ENCODE data around the gene PHOSPHO2. TPM values are rescaled to one million over a fixed set of nuclear protein-coding genes. Genes with fewer than 3 reads are reported as not detected.

PHOSPHO2 gene
- total and polyA plus RNA-seq, 9 of the 15 experiments (the other 6 are each of a cell fraction or from before 2014, with no cell fraction given) = 7.8 to 19.1 (median 11.7) TPM

- TF ChIP-seq MAFG (tag; conservative IDR thresholded peaks at IDR 0.05) = no peak
- peak; percentile 46; the same call in 1 of the 2 replicates for TF ChIP-seq MAX (CRISPR knock-in tag; IDR thresholded peaks at IDR 0.05)
- TF ChIP-seq MTA1 (IDR thresholded peaks at IDR 0.05; ENCODE audit: borderline replicate concordance) = 0 out of 2 replicates have a peak, but pooled peaks have one; percentile 33
- peak; percentile 72; the same call in 1 of the 2 replicates for TF ChIP-seq E2F5 (CRISPR knock-in tag; IDR thresholded peaks at IDR 0.05)
- TF ChIP-seq ELK3 (CRISPR knock-in tag; IDR thresholded peaks at IDR 0.05) = no peak
- no peak for TF ChIP-seq HMG20B (CRISPR knock-in tag; IDR thresholded peaks at IDR 0.05)
- TF ChIP-seq SMARCC2 (IDR thresholded peaks at IDR 0.05; ENCODE audit: low read depth) = no peak
- no peak for TF ChIP-seq SFPQ (IDR thresholded peaks at IDR 0.05; ENCODE audit: low read depth, low read length)
- TF ChIP-seq ZNF766 (CRISPR knock-in tag; conservative IDR thresholded peaks at IDR 0.05) = no peak
- no peak for TF ChIP-seq ASH1L (IDR thresholded peaks at IDR 0.05; ENCODE audit: borderline replicate concordance, low read depth, partially characterized antibody)
- no peak for TF ChIP-seq HNRNPL (IDR thresholded peaks at IDR 0.05; ENCODE audit: low read depth, low read length)
- no peak for TF ChIP-seq XRCC3 (IDR thresholded peaks at IDR 0.05)
- TF ChIP-seq ZNF57 (CRISPR knock-in tag; IDR thresholded peaks at IDR 0.05) = no peak
- TF ChIP-seq ZNF263 (CRISPR knock-in tag; IDR thresholded peaks at IDR 0.05; ENCODE audit: borderline replicate concordance) = no peak
- TF ChIP-seq MECOM (CRISPR knock-in tag; IDR thresholded peaks at IDR 0.05) = peak; percentile 85; the same call in 1 of the 2 replicates
- no peak for TF ChIP-seq OTX1 (CRISPR knock-in tag; IDR thresholded peaks at IDR 0.05)
- TF ChIP-seq E2F1 (CRISPR knock-in tag; IDR thresholded peaks at IDR 0.05) = no peak
- no peak for TF ChIP-seq GATAD2B (IDR thresholded peaks at IDR 0.05; ENCODE audit: borderline replicate concordance)
- TF ChIP-seq ZNF639 (CRISPR knock-in tag; conservative IDR thresholded peaks at IDR 0.05 in 1 of 2, IDR thresholded peaks at IDR 0.05 in 1 of 2) = 0 out of 4 replicates have a peak, but pooled peaks of 1 of the 2 experiments have one; percentile 42
- TF ChIP-seq ZBTB8A (IDR thresholded peaks at IDR 0.05; ENCODE audit: partially characterized antibody) = no peak
- TF ChIP-seq HMGN3 (IDR thresholded peaks at IDR 0.05; ENCODE audit: borderline replicate concordance, extremely low read depth, insufficient read length, low read depth, low read length) = no peak
These were observed 22.1 kb downstream of the PHOSPHO2 start (continued) for GRCh38 chr2:169716238-169716886.
